ENCODE measurements around the gene CEBPE.

CEBPE gene

GRCh38 chr14:23094666-23095195 lies 24.3 kb downstream of the CEBPE start, which contains the start of gene ACIN1:
Gene ACIN1, minus strand, starts transcription at chr14:23095136. Its CDS starts 24 bp downstream, at chr14:23095112.
- Mint-ChIP-seq H3K4me1 (peaks cover 6% of the 10 kb centered on the region), H3K4me3 (no peak within 1 kb of the TSS), H3K27ac (no peak within 1 kb of the TSS), H3K9me3 (no peaks in the 10 kb centered on the region), H3K36me3 (ENCODE audit: low read depth) (peaks cover 46% of the 10 kb centered on the region), H3K27me3 (ENCODE audit: low read depth, poor library complexity) (no peaks in the 10 kb centered on the region)
- peak; percentile 77 for DNase-seq
- no peak for TF ChIP-seq CTCF (IDR thresholded peaks at IDR 0.05)

- no peaks in the 10 kb centered on the region for H3K9me3 Mint-ChIP-seq
- no peak for TF ChIP-seq CTCF (IDR thresholded peaks at IDR 0.05)
- no peak for DNase-seq
- peaks cover 6% of the 10 kb centered on the region for H3K4me1 Mint-ChIP-seq
- H3K4me3 Mint-ChIP-seq, result no peak overlapping the region
- peaks cover 50% of the 10 kb centered on the region for H3K36me3 Mint-ChIP-seq (ENCODE audit: low read depth)
- H3K27me3 Mint-ChIP-seq (ENCODE audit: low read depth, poor library complexity), result no peaks in the 10 kb centered on the region
- H3K27ac Mint-ChIP-seq, result no peak overlapping the region
These were observed 24.9 kb downstream of the CEBPE start for GRCh38 chr14:23093991-23094665.

- peaks cover 6% of the 10 kb centered on the region for H3K4me1 Mint-ChIP-seq
- H3K4me3 Mint-ChIP-seq, result no peak overlapping the region
- DNase-seq, result no peak
- H3K27me3 Mint-ChIP-seq (ENCODE audit: low read depth, poor library complexity), result no peaks in the 10 kb centered on the region
- H3K9me3 Mint-ChIP-seq, result no peaks in the 10 kb centered on the region
- peaks cover 44% of the 10 kb centered on the region for H3K36me3 Mint-ChIP-seq (ENCODE audit: low read depth)
- no peak overlapping the region for H3K27ac Mint-ChIP-seq
- TF ChIP-seq CTCF (IDR thresholded peaks at IDR 0.05), result no peak
These were observed 25.5 kb downstream of the CEBPE start for GRCh38 chr14:23093526-23093925.

GRCh38 chr14:23093104-23093503 lies 26.0 kb downstream of the CEBPE start:
- no peaks in the 10 kb centered on the region for H3K9me3 Mint-ChIP-seq
- H3K4me1 Mint-ChIP-seq, result peaks cover 6% of the 10 kb centered on the region
- H3K36me3 Mint-ChIP-seq (ENCODE audit: low read depth), result peaks cover 40% of the 10 kb centered on the region
- DNase-seq, result no peak
- no peak for TF ChIP-seq CTCF (IDR thresholded peaks at IDR 0.05)
- H3K27me3 Mint-ChIP-seq (ENCODE audit: low read depth, poor library complexity), result no peaks in the 10 kb centered on the region
- no peak overlapping the region for H3K4me3 Mint-ChIP-seq
- no peak overlapping the region for H3K27ac Mint-ChIP-seq

GRCh38 chr14:23091294-23092225 lies 27.5 kb downstream of the CEBPE start:
- Mint-ChIP-seq H3K4me3 (no peak overlapping the region), H3K27me3 (ENCODE audit: low read depth, poor library complexity) (no peaks in the 10 kb centered on the region), H3K27ac (no peak overlapping the region)

More at GRCh38 chr14:23091294-23092225, 27.5 kb downstream of the CEBPE start:
- no peaks in the 10 kb centered on the region for H3K9me3 Mint-ChIP-seq
- no peak for DNase-seq
- no peak for TF ChIP-seq CTCF (IDR thresholded peaks at IDR 0.05)
- H3K4me1 Mint-ChIP-seq, result peaks cover 6% of the 10 kb centered on the region
- H3K36me3 Mint-ChIP-seq (ENCODE audit: low read depth), result peaks cover 42% of the 10 kb centered on the region

Measured in nephron progenitor cell (in vitro differentiated cells).